GM18517 (cell line): ENCODE data around the gene OBI1.
A peak's percentile ranks its signal among the peaks of the same experiment; 100 is the strongest.

ENCODE experiments used
- ATAC-seq: cut with Tn5 transposase; IDR thresholded peaks from one replicate; pipeline ENCODE4 v1.9.1; 2021; ENCODE audit warnings: mild to moderate bottlenecking, moderate library complexity; ENCODE audit not compliant: unreplicated experiment

Gene OBI1

GRCh38 chr13:78658630-78659449 lies at the start of gene OBI1:
Gene OBI1, minus strand, starts transcription at chr13:78659155. Its CDS starts 35 bp downstream, at chr13:78659120.
- peak; percentile 59 for ATAC-seq

GRCh38 chr13:78701383-78701782 lies 42.4 kb upstream of the OBI1 start:
- no peak for ATAC-seq

- no peak for ATAC-seq
Measured at GRCh38 chr13:78700121-78700910, 41.4 kb upstream of the OBI1 start.

- no peak for ATAC-seq
Measured at GRCh38 chr13:78689011-78689410, 30.1 kb upstream of the OBI1 start.

GRCh38 chr13:78686461-78686860 lies 27.5 kb upstream of the OBI1 start:
- no peak for ATAC-seq

- no peak for ATAC-seq
Measured at GRCh38 chr13:78680576-78681350, 21.8 kb upstream of the OBI1 start.

GRCh38 chr13:78680115-78680561 lies 21.2 kb upstream of the OBI1 start:
- no peak for ATAC-seq

GRCh38 chr13:78679329-78679728 lies 20.4 kb upstream of the OBI1 start:
- ATAC-seq, result no peak

GRCh38 chr13:78675112-78675511 lies 16.2 kb upstream of the OBI1 start:
- no peak for ATAC-seq

- ATAC-seq, result no peak
Measured at GRCh38 chr13:78674638-78675037, 15.7 kb upstream of the OBI1 start.

GRCh38 chr13:78662467-78662866 lies 3.5 kb upstream of the OBI1 start:
- ATAC-seq, result peak; percentile 32

GRCh38 chr13:78660495-78660857 lies 1.5 kb upstream of the OBI1 start:
- no peak for ATAC-seq

GRCh38 chr13:78659732-78660494 lies 958 bp upstream of the OBI1 start:
- ATAC-seq, result peak; percentile 41

GRCh38 chr13:78659450-78659730 lies 435 bp upstream of the OBI1 start:
- no peak for ATAC-seq

GRCh38 chr13:78657699-78658629 lies 991 bp downstream of the OBI1 start:
- peak; percentile 31 for ATAC-seq

GRCh38 chr13:78655906-78656305 lies 3.0 kb downstream of the OBI1 start:
- no peak for ATAC-seq

- ATAC-seq, result no peak
Measured at GRCh38 chr13:78655007-78655406, 3.9 kb downstream of the OBI1 start.

- no peak for ATAC-seq
Measured at GRCh38 chr13:78652651-78653050, 6.3 kb downstream of the OBI1 start.

GRCh38 chr13:78650717-78651083 lies 8.3 kb downstream of the OBI1 start:
- no peak for ATAC-seq
